ENCODE results near the gene DLAT.

Gene DLAT

DNA sequence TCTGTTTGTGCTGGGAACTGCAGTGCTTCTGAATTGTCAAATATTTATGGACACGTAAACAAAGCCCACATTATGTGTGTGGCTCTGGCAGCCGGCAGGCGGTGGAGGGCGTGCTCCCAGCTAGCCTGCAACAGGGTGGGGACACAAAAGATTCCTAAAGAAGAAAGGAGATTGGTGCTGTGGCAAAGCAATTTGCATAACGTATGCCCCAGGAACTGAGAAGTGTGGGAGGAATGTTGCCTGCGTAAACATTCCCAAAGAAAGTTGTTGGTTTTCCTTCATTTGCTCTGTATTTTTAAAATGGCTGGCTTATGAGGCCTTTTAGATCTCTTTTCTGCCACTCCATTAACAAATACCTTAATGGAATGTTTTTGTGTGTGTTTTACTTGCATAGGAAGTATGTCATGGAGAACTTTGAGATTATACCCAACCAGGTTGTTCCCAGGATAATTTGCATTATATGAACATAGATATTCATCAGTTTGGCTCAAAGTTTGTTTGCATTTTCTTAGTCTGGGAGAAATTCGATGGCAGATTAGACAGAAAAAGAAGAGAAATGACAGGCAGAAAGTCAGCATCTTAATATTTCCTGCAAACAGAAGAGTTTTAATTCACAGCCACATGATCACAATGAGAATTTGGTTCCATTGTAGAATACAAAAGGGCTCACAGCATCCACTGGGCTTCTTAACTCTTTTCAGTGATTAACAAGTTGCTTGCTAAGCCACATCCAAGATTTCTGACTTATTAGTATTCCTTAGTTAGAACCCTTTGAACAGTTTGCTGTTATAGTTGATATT lies 41.8 kb upstream of the DLAT start:
- Histone ChIP-seq H3F3A (ENCODE audit: insufficient read depth) (no peaks in the 10 kb centered on the region), H3K27ac (ENCODE audit: low read depth, low read length) (no peak overlapping the region), H3K36me3 (ENCODE audit: low read length) (no peaks in the 10 kb centered on the region), H2AFZ (ENCODE audit: low read depth, low read length, severe bottlenecking) (no peak overlapping the region), H4K20me1 (ENCODE audit: low read depth, low read length) (no peaks in the 10 kb centered on the region), H3K9ac (ENCODE audit: low read length) (no peak overlapping the region), H3K4me3 (ENCODE audit: insufficient read depth, low read length, poor library complexity, severe bottlenecking) (no peak overlapping the region), H3K4me2 (ENCODE audit: low read depth, low read length, poor library complexity, severe bottlenecking) (no peak overlapping the region), H3K27me3 (ENCODE audit: low read length) (no peaks in the 10 kb centered on the region), H3K9me3 (ENCODE audit: insufficient read depth, low read length) (no peaks in the 10 kb centered on the region), H3K9me2 (replicated peaks; ENCODE audit: insufficient read depth, low read length) (no peaks in the 10 kb centered on the region), H3K79me2 (ENCODE audit: insufficient read depth, low read length) (no peaks in the 10 kb centered on the region)
- TF ChIP-seq EZH2phosphoT487 (conservative IDR thresholded peaks at IDR 0.05; ENCODE audit: low read length) = no peak
- TF ChIP-seq, protein P1, sequence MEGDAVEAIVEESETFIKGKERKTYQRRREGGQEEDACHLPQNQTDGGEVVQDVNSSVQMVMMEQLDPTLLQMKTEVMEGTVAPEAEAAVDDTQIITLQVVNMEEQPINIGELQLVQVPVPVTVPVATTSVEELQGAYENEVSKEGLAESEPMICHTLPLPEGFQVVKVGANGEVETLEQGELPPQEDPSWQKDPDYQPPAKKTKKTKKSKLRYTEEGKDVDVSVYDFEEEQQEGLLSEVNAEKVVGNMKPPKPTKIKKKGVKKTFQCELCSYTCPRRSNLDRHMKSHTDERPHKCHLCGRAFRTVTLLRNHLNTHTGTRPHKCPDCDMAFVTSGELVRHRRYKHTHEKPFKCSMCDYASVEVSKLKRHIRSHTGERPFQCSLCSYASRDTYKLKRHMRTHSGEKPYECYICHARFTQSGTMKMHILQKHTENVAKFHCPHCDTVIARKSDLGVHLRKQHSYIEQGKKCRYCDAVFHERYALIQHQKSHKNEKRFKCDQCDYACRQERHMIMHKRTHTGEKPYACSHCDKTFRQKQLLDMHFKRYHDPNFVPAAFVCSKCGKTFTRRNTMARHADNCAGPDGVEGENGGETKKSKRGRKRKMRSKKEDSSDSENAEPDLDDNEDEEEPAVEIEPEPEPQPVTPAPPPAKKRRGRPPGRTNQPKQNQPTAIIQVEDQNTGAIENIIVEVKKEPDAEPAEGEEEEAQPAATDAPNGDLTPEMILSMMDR (IDR thresholded peaks at IDR 0.05; ENCODE audit: insufficient read depth, low read length, poor library complexity, severe bottlenecking) = no peak

DNA sequence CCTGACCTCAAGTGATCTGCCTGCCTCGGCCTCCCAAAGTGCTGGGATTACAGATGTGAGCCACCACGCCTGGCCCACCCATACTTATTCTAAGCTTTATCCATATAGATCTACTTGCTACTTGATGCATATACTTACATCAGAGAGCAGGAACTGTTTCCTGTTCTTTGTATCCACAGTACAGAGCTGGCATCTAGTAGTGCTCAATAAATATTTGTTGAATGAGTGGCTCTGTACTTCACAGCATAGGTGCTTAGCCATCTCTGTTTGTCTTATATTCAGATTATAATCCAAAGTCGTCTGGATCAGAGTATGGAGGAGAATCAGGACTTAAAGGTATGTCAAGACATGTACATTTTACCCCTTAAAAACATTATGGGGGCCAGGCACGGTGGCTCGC lies 38.6 kb upstream of the DLAT start:
- Histone ChIP-seq H3K9ac (ENCODE audit: low read length) (no peak overlapping the region), H3K9me3 (ENCODE audit: insufficient read depth, low read length) (no peaks in the 10 kb centered on the region), H3F3A (ENCODE audit: insufficient read depth) (no peaks in the 10 kb centered on the region), H3K27ac (ENCODE audit: low read depth, low read length) (no peak overlapping the region), H3K27me3 (ENCODE audit: low read length) (no peaks in the 10 kb centered on the region), H3K4me2 (ENCODE audit: low read depth, low read length, poor library complexity, severe bottlenecking) (no peak overlapping the region), H3K36me3 (ENCODE audit: low read length) (no peaks in the 10 kb centered on the region), H3K79me2 (ENCODE audit: insufficient read depth, low read length) (no peaks in the 10 kb centered on the region), H4K20me1 (ENCODE audit: low read depth, low read length) (no peaks in the 10 kb centered on the region), H2AFZ (ENCODE audit: low read depth, low read length, severe bottlenecking) (no peak overlapping the region), H3K9me2 (replicated peaks; ENCODE audit: insufficient read depth, low read length) (no peaks in the 10 kb centered on the region), H3K4me3 (ENCODE audit: insufficient read depth, low read length, poor library complexity, severe bottlenecking) (no peak overlapping the region)
- TF ChIP-seq EZH2phosphoT487 (conservative IDR thresholded peaks at IDR 0.05; ENCODE audit: low read length) = no peak
- TF ChIP-seq, protein P1 (IDR thresholded peaks at IDR 0.05; ENCODE audit: insufficient read depth, low read length, poor library complexity, severe bottlenecking) = no peak

DNA sequence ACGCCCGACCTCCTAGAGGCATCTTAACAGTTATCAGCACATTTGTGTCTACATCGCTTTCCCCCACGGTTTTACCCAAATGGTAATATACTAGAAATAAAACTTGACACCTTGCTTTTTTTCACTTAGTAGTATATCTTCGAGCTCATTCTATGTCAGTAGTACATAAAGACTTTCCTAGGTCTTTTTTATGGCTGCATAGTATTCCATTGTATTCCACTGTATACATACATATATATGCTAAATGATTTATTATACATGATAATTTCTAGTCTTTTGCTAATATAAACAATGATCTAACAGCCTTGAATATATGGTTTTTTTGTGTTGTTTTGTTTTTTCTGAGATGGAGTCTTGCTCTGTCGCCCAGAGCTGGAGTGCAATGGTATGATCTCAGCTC lies 34.8 kb upstream of the DLAT start:
- no peaks in the 10 kb centered on the region for H3K27me3 ChIP-seq (ENCODE audit: low read length)
- no peaks in the 10 kb centered on the region for H3K9me3 ChIP-seq (ENCODE audit: insufficient read depth, low read length)
- H3K4me3 ChIP-seq (ENCODE audit: insufficient read depth, low read length, poor library complexity, severe bottlenecking) = no peak overlapping the region
- no peaks in the 10 kb centered on the region for H3K79me2 ChIP-seq (ENCODE audit: insufficient read depth, low read length)
- H3K9ac ChIP-seq (ENCODE audit: low read length) = no peak overlapping the region
- no peak for TF ChIP-seq EZH2phosphoT487 (conservative IDR thresholded peaks at IDR 0.05; ENCODE audit: low read length)
- TF ChIP-seq, protein P1 (IDR thresholded peaks at IDR 0.05; ENCODE audit: insufficient read depth, low read length, poor library complexity, severe bottlenecking) = no peak
- H3K9me2 ChIP-seq (replicated peaks; ENCODE audit: insufficient read depth, low read length) = no peaks in the 10 kb centered on the region
- no peak overlapping the region for H3K4me2 ChIP-seq (ENCODE audit: low read depth, low read length, poor library complexity, severe bottlenecking)
- H3F3A ChIP-seq (ENCODE audit: insufficient read depth) = no peaks in the 10 kb centered on the region
- no peaks in the 10 kb centered on the region for H3K36me3 ChIP-seq (ENCODE audit: low read length)
- H3K27ac ChIP-seq (ENCODE audit: low read depth, low read length) = no peak overlapping the region
- H2AFZ ChIP-seq (ENCODE audit: low read depth, low read length, severe bottlenecking) = no peak overlapping the region
- H4K20me1 ChIP-seq (ENCODE audit: low read depth, low read length) = no peaks in the 10 kb centered on the region
